Activated CD4-positive, alpha-beta T cell treated with anti-CD3 and anti-CD28 coated beads, Interleukin-2, Interleukin-6, amounts not matched to agents 100 ng/mL and 50 ng/mL, durations not matched to agents 16 hours and 8 hours (primary cell): Measurements from ENCODE around the gene SCN10A.

Source experiments
- DNase-seq: peaks from one replicate; pipeline ENCODE4 v3.0.0-alpha.2; 2020

Gene SCN10A

DNA sequence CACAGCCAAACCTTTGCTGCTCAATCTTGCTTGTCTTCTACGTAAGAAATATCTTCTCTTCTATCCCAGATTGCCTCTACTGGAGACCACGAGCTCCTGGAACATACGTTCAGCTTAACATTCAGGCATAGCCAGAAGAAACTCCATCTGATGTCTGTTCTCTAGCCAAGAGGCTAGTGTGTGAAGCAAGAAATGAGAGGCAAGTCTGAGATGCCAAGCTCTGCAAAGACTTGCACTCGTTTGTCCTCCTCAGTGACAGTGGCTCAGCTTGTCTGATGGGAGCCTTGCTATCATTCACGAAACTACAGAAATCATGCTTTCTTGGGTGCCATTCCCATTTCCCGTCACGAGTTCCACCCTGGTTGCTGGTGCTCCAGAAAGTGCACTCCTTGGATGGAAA is at the start of gene SCN10A:
SCN10A (minus strand) TSS at position 192 of the 400 bp plus-strand sequence. CDS start 22,207 bp downstream, outside the sequence.
- no peak for DNase-seq

GRCh38 chr3:38853011-38853410 is 37.0 kb upstream of the SCN10A start:
- DNase-seq = no peak

GRCh38 chr3:38843898-38844297 is 27.9 kb upstream of the SCN10A start:
- peak; percentile 18 for DNase-seq

DNA sequence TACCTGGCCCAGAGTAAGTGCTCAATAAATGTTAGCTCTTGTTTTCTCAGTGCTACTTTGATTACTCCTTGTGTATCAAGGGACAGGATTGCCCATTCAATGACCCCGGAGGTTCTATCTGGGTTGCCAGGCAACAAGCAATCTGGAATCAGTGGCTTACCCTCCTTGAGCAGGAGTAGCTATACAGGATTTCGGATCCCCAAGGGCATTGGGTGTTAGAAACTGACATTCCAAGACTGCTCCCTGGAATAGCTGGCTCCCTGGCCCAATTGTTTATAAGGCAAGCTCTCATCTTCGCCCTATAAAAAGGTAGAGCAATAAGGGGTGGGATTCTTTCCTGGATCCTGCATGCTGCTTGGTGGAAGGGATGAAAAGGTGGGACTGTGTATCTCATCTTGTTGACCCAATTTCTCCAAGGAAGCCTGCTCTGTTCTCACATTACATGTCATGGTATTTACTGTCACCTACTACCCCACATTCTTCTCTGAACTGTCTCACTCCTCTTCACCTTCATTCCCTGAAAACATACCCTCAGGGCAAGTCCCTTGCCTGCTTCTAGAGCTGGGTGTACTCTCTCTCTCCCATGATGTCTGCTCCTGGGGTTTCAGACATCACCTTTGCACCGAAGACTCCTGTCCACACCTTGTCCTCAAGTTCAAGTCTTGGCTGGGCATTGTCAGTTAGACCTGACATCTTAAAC is 26.4 kb upstream of the SCN10A start:
- DNase-seq = no peak

- DNase-seq = no peak
Observed at GRCh38 chr3:38840987-38841386, 25.0 kb upstream of the SCN10A start.

GRCh38 chr3:38837358-38837757 is 21.3 kb upstream of the SCN10A start:
- DNase-seq = no peak

- DNase-seq = no peak
Observed at GRCh38 chr3:38836561-38836960, 20.5 kb upstream of the SCN10A start.

DNA sequence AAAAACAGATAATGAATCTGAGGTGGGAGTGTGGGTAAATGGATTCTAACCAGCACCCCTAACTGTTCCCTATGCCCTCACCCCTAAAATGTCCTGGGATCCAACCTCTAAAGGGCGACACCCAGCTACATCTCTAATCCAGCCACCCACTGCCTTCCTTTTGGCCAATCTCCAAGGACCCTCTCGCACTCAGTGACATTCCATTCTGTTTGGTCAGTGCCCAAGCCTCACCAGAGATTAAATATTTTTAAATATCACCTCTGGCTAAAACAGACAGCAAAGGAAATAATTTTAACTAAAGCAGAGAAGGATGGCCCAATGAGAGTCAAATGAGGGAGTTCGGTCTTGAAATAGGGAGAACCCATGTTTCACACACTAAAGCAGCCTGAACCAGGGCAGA is 19.9 kb upstream of the SCN10A start:
- no peak for DNase-seq

DNA sequence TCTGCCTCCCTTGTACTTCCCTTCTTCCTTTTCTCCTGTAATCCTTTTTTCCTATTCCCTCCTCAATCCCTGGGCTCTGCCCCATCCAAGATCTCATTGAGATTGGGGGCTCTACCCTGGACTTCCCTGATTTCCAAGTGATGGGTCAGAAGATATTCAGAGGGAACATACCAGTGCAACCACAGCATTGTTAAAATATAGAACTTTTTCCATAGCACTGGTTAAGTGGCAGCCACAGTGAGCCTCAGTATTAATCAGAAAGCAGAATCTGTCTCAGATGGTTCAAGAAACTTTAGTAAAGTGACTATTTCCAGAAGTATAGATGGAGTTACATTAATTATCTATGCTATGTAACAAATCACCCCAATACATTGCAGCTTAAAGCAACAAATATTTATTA is 18.7 kb upstream of the SCN10A start:
- no peak for DNase-seq

- peak; percentile 53 for DNase-seq
Observed at GRCh38 chr3:38834110-38834509, 18.1 kb upstream of the SCN10A start.

GRCh38 chr3:38829404-38829803 is 13.4 kb upstream of the SCN10A start:
- no peak for DNase-seq

GRCh38 chr3:38828681-38829080 is 12.7 kb upstream of the SCN10A start:
- no peak for DNase-seq

GRCh38 chr3:38827791-38828190 is 11.8 kb upstream of the SCN10A start:
- DNase-seq = no peak

DNA sequence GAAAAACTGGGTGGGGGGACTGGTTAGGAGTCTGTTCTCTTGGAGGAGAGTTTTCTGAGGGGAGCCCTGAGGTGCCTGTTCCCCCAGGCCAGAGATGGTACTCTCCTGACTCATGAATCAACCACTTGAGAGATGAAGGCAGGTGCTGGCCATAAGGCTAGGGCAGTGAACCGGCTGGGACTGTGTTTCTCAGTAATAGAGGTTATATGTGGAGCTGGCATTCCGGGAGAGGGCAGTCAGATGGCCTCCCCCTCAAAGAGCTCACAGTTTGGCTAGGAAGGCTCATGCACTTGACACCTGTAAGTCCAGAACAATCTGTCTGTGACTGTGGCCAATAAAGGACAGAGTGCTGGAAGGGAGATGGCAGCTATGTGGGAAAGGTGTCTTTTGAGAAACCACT is 10.0 kb upstream of the SCN10A start:
- DNase-seq = no peak

GRCh38 chr3:38824349-38824748 is 8.3 kb upstream of the SCN10A start:
- DNase-seq = no peak

GRCh38 chr3:38823722-38824121 is 7.7 kb upstream of the SCN10A start:
- DNase-seq = no peak

- no peak for DNase-seq
Observed at GRCh38 chr3:38823186-38823585, 7.2 kb upstream of the SCN10A start.

DNA sequence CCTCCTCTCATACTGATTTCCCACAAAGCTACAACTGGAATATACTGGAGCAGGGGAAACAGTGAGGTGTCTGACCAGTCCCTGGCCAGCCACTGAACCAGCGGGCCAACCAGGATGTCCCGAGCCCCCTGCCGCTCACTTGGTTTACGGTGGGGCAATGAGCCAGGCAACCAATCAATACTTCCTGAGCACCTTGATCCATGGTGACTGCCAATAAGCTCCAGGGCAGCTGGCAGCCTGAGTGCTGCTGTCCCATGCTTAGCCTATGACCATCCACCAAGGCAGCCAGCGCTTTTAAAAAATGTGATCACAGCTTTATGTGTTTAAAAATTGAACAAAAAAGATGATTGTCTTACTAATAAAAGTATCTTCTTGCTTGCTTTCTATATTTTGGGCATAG is 4.2 kb downstream of the SCN10A start:
- DNase-seq = no peak

- DNase-seq = peak; percentile 55
Observed at GRCh38 chr3:38805765-38806386, 10.1 kb downstream of the SCN10A start.

- peak; percentile 3 for DNase-seq
Observed at GRCh38 chr3:38805004-38805403, 11.0 kb downstream of the SCN10A start.

DNA sequence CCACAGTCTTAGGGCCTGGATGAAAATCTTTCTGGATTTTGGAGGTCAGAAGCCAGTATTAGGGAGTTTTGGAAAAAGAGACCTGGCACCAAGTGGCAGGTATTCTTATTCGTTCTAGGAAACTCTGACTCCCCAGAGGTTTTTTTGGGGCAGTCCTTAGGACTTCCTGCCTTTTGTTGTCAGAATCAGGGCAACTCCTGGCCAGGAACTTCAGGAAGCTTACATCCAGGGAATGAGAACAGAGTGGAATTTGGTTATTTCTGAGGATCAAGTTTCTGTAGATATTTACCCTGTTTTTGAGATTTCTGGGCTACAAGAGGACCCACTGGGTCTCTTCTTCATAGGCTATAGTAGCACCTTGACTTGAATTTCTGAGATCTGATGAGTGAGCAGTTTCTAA is 15.5 kb downstream of the SCN10A start:
- no peak for DNase-seq

DNA sequence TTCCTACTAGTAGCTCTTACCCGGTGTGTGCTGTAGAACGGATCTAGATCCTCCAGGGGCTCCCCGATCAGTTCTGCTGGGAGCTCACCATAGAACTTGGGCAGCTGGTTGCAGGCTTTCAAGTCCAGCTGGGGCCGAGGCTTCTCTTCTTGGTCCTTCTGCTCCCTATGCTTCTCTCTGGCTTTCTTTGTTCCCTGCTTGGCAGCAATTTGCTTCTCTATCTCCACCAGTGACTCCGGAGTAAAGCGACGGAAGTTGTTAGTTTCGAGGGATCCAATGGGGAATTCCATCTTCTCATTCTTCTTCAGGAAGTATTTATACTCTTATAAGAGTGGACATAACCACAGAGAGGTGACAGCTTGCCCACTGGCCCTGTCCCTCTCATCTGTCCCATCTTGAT is 22.3 kb downstream of the SCN10A start:
- DNase-seq = no peak

DNA sequence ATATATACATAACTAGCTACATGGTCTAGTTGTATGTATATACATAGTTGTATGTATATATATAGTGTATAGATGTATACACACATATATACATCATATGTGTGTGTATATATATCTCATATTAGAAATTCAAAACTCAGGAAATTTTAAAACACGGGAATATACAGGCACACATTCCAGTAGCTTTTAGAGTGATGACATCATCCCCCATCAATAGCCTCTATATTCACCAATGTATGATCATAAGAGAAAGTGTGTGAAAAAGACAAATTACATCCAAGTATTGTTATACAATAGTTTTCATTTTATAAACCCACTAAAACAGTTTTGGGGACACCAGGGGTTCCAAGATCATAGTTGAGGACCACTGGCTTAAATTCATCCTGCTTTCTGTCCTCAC is 23.0 kb downstream of the SCN10A start:
- no peak for DNase-seq

DNA sequence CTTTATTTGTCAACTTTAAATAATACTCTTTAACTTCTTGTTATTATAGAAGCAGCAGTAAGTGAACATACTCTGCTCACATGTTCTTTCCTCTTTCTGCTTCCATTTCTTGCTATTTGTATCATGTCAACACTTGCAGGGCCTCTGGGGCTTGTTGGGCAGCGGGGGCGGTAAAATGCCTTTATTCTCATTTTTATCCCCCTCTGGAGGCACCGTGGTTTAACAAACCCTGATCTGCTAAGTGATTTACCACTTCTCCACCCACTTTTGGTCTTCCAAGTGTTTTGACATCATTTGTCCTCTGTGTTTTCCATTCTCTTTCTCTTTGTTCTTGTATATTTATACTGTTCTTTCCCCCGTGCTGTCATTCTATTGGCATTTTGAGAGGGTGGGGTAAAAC is 33.9 kb downstream of the SCN10A start:
- no peak for DNase-seq

- DNase-seq = no peak
Observed at GRCh38 chr3:38773528-38773927, 42.5 kb downstream of the SCN10A start.
